NB4 (cell line): Measurements from ENCODE around the gene DPPA3.

Experiments
- DNase-seq: peaks from one replicate; pipeline ENCODE4 v3.0.0; 2010; ENCODE audit warnings: low read depth
- H3K4me3 ChIP-seq: one replicate; pipeline ENCODE4 v1.5.1; 2011; ENCODE audit warnings: mild to moderate bottlenecking, low read depth, low read length, moderate library complexity
- CTCF ChIP-seq: IDR thresholded peaks from one replicate; pipeline ENCODE4 v1.5.1; 2012; ENCODE audit warnings: low read depth, low read length
- MAX ChIP-seq: IDR thresholded peaks from 2 replicates; pipeline ENCODE4 v1.6.1; 2011; ENCODE audit warnings: low read depth, low read length
- MYC ChIP-seq: IDR thresholded peaks from 2 replicates; pipeline ENCODE4 v1.6.1; 2011; ENCODE audit warnings: low read depth, low read length
- POLR2A ChIP-seq: IDR thresholded peaks from 2 replicates; pipeline ENCODE4 v1.6.1; 2011; ENCODE audit warnings: mild to moderate bottlenecking; ENCODE audit not compliant: insufficient read length; ENCODE audit errors: extremely low read depth

Gene DPPA3

GRCh38 chr12:7756993-7757392 is 45.8 kb downstream of the DPPA3 start:
- H3K4me3 ChIP-seq = no peak overlapping the region
- no peak for DNase-seq
- TF ChIP-seq CTCF (no peak), MAX (no peak), MYC (no peak), POLR2A (no peak)

GRCh38 chr12:7758766-7759140 is 47.5 kb downstream of the DPPA3 start:
- no peak for TF ChIP-seq MAX
- H3K4me3 ChIP-seq = no peak overlapping the region
- DNase-seq = no peak
